ENCODE results near the gene CAMKMT. TPM values are rescaled to one million over a fixed set of nuclear protein-coding genes. Genes with fewer than 3 reads are reported as not detected.

CAMKMT gene
- total RNA-seq, 4 donors from 2014 or later: 6.0 to 15.3 (median 10.7) TPM

GRCh38 chr2:44805401-44806235 is 443.9 kb downstream of the CAMKMT start:
- H3K36me3 ChIP-seq: no peaks in the 10 kb centered on the region
- H3K27me3 ChIP-seq: peaks cover 93% of the 10 kb centered on the region
- DNase-seq (ENCODE audit: low spot score in 2 of 2): no peak
- no peak for TF ChIP-seq CTCF (IDR thresholded peaks at IDR 0.05)
- H3K9me3 ChIP-seq: no peaks in the 10 kb centered on the region
- H3K4me1 ChIP-seq: peaks cover 22% of the 10 kb centered on the region
- no peak overlapping the region for H3K4me3 ChIP-seq
- WGBS: 9% methylated on average over 16 of the region's 16 CpGs
- no peak overlapping the region for H3K27ac ChIP-seq

GRCh38 chr2:44807201-44808025 is 445.7 kb downstream of the CAMKMT start:
- TF ChIP-seq POLR2A (IDR thresholded peaks at IDR 0.05): no peak
- TF ChIP-seq EP300 (IDR thresholded peaks at IDR 0.05): no peak
- no peak for TF ChIP-seq POLR2AphosphoS5 (IDR thresholded peaks at IDR 0.05)
- no peak for TF ChIP-seq CTCF (IDR thresholded peaks at IDR 0.05)
- Histone ChIP-seq H3K36me3 (no peaks in the 10 kb centered on the region), H3K4me3 (no peak overlapping the region), H3K9me3 (no peaks in the 10 kb centered on the region), H3K4me1 (peaks cover 5% of the 10 kb centered on the region), H3K27ac (no peak overlapping the region), H3K27me3 (peaks cover 93% of the 10 kb centered on the region)
- WGBS: 15% methylated on average over 14 of the region's 14 CpGs
- DNase-seq (ENCODE audit: low spot score in 2 of 2): no peak

- TF ChIP-seq POLR2AphosphoS5 (IDR thresholded peaks at IDR 0.05) (no peak), EP300 (IDR thresholded peaks at IDR 0.05) (no peak), POLR2A (IDR thresholded peaks at IDR 0.05) (no peak), CTCF (IDR thresholded peaks at IDR 0.05) (no peak)
- WGBS: 85% methylated on average over 22 of the region's 22 CpGs
- Histone ChIP-seq H3K4me1 (no peaks in the 10 kb centered on the region), H3K36me3 (no peaks in the 10 kb centered on the region), H3K4me3 (no peak overlapping the region), H3K27ac (no peak overlapping the region), H3K27me3 (peaks cover 81% of the 10 kb centered on the region), H3K9me3 (no peaks in the 10 kb centered on the region)
- DNase-seq (ENCODE audit: low spot score in 2 of 2): no peak
Measured at GRCh38 chr2:44810892-44811530, 449.3 kb downstream of the CAMKMT start.

- no peak for DNase-seq (ENCODE audit: low spot score in 2 of 2)
Measured at GRCh38 chr2:44813165-44813564, 451.4 kb downstream of the CAMKMT start.

More at GRCh38 chr2:44813165-44813564, 451.4 kb downstream of the CAMKMT start:
- Histone ChIP-seq H3K27me3 (peaks cover 61% of the 10 kb centered on the region), H3K27ac (no peak overlapping the region), H3K9me3 (no peaks in the 10 kb centered on the region), H3K4me3 (no peak overlapping the region), H3K4me1 (no peaks in the 10 kb centered on the region), H3K36me3 (no peaks in the 10 kb centered on the region)
- TF ChIP-seq POLR2AphosphoS5 (IDR thresholded peaks at IDR 0.05): no peak
- no peak for TF ChIP-seq CTCF (IDR thresholded peaks at IDR 0.05)
- no peak for TF ChIP-seq EP300 (IDR thresholded peaks at IDR 0.05)
- no peak for TF ChIP-seq POLR2A (IDR thresholded peaks at IDR 0.05)
- 49% methylated on average over 2 of the region's 2 CpGs for WGBS
